ENCODE measurements around the gene REPIN1.

REPIN1 gene

DNA sequence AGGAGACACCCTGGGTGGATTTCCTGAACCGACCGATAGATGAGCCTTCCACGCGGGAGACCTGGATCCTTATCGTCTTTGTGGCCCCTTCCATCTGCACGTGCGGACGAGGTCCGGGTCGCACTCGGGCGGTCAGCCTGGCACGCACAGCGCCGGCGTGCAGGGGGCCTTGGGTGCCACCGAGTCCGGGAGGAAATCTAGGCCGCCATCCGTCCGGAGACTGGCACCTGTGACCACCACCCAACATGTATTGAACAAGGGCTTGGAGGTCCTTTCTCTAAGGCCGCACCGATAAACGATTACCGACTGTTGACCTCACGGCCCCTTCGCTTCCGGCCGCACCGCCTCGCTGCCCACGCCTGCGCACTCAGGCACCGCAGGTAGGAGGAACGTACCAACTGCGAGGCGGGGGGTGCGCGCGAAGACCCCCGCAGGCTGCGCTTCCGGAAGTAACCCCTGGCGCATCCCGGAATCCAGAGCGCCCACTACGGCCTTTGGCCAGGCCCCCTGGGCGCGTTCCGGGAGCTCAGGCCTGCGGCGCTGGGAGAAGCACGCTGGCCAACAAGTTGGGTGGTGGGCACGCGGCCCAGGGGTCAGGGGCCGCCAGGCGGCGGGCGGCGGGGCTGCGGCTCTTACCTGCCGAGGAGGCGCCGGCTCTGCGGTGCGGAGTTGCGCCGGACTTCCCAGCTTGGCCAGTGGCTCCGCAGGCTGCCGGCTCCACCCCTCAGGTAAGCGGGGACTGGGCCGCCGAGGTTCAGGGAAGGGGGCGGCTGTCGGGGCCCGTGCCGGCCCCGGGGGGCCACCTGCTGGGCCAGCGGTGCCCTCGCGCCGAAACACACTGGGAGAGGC, 45.6 kb upstream of the REPIN1 start, which contains the start of the genes ACTR3C and LRRC61 (continued):
- no peak for TF ChIP-seq ZNF843 (tag by site-specific recombination; IDR thresholded peaks at IDR 0.05)
- TF ChIP-seq, protein P1, sequence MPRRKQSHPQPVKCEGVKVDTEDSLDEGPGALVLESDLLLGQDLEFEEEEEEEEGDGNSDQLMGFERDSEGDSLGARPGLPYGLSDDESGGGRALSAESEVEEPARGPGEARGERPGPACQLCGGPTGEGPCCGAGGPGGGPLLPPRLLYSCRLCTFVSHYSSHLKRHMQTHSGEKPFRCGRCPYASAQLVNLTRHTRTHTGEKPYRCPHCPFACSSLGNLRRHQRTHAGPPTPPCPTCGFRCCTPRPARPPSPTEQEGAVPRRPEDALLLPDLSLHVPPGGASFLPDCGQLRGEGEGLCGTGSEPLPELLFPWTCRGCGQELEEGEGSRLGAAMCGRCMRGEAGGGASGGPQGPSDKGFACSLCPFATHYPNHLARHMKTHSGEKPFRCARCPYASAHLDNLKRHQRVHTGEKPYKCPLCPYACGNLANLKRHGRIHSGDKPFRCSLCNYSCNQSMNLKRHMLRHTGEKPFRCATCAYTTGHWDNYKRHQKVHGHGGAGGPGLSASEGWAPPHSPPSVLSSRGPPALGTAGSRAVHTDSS (tag by site-specific recombination; IDR thresholded peaks at IDR 0.05) = no peak
- TF ChIP-seq ZNF561 (tag by site-specific recombination; IDR thresholded peaks at IDR 0.05; ENCODE audit: borderline replicate concordance) = peak; percentile 44
- 0 out of 2 replicates have a peak, but pooled peaks have one; percentile 47 for TF ChIP-seq ZSCAN30 (tag by site-specific recombination; IDR thresholded peaks at IDR 0.05)
- no peak for TF ChIP-seq ZNF184 (tag by site-specific recombination; IDR thresholded peaks at IDR 0.05)
- TF ChIP-seq ZNF555 (tag by site-specific recombination; conservative IDR thresholded peaks at IDR 0.05) = no peak
- TF ChIP-seq, protein P2, sequence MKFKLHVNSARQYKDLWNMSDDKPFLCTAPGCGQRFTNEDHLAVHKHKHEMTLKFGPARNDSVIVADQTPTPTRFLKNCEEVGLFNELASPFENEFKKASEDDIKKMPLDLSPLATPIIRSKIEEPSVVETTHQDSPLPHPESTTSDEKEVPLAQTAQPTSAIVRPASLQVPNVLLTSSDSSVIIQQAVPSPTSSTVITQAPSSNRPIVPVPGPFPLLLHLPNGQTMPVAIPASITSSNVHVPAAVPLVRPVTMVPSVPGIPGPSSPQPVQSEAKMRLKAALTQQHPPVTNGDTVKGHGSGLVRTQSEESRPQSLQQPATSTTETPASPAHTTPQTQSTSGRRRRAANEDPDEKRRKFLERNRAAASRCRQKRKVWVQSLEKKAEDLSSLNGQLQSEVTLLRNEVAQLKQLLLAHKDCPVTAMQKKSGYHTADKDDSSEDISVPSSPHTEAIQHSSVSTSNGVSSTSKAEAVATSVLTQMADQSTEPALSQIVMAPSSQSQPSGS (tag by site-specific recombination; IDR thresholded peaks at IDR 0.05; ENCODE audit: low read depth) = no peak
- TF ChIP-seq ZFP69B (tag by site-specific recombination; IDR thresholded peaks at IDR 0.05) = no peak
- no peak for TF ChIP-seq ZNF558 (tag by site-specific recombination; IDR thresholded peaks at IDR 0.05)
- TF ChIP-seq, protein P3, sequence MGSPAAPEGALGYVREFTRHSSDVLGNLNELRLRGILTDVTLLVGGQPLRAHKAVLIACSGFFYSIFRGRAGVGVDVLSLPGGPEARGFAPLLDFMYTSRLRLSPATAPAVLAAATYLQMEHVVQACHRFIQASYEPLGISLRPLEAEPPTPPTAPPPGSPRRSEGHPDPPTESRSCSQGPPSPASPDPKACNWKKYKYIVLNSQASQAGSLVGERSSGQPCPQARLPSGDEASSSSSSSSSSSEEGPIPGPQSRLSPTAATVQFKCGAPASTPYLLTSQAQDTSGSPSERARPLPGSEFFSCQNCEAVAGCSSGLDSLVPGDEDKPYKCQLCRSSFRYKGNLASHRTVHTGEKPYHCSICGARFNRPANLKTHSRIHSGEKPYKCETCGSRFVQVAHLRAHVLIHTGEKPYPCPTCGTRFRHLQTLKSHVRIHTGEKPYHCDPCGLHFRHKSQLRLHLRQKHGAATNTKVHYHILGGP (tag by site-specific recombination; IDR thresholded peaks at IDR 0.05) = no peak
- no peak for TF ChIP-seq ZNF155 (tag by site-specific recombination; IDR thresholded peaks at IDR 0.05)
- peak; percentile 71 for TF ChIP-seq ZXDB (tag by site-specific recombination; IDR thresholded peaks at IDR 0.05)
- TF ChIP-seq, protein P4, sequence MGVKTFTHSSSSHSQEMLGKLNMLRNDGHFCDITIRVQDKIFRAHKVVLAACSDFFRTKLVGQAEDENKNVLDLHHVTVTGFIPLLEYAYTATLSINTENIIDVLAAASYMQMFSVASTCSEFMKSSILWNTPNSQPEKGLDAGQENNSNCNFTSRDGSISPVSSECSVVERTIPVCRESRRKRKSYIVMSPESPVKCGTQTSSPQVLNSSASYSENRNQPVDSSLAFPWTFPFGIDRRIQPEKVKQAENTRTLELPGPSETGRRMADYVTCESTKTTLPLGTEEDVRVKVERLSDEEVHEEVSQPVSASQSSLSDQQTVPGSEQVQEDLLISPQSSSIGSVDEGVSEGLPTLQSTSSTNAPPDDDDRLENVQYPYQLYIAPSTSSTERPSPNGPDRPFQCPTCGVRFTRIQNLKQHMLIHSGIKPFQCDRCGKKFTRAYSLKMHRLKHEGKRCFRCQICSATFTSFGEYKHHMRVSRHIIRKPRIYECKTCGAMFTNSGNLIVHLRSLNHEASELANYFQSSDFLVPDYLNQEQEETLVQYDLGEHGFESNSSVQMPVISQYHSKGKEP (tag by site-specific recombination; IDR thresholded peaks at IDR 0.05) = no peak
- peak; percentile 83 for TF ChIP-seq ZBTB8A (tag by site-specific recombination; IDR thresholded peaks at IDR 0.05)
- TF ChIP-seq ZNF585B (tag by site-specific recombination; IDR thresholded peaks at IDR 0.05) = no peak
- TF ChIP-seq, protein P5, sequence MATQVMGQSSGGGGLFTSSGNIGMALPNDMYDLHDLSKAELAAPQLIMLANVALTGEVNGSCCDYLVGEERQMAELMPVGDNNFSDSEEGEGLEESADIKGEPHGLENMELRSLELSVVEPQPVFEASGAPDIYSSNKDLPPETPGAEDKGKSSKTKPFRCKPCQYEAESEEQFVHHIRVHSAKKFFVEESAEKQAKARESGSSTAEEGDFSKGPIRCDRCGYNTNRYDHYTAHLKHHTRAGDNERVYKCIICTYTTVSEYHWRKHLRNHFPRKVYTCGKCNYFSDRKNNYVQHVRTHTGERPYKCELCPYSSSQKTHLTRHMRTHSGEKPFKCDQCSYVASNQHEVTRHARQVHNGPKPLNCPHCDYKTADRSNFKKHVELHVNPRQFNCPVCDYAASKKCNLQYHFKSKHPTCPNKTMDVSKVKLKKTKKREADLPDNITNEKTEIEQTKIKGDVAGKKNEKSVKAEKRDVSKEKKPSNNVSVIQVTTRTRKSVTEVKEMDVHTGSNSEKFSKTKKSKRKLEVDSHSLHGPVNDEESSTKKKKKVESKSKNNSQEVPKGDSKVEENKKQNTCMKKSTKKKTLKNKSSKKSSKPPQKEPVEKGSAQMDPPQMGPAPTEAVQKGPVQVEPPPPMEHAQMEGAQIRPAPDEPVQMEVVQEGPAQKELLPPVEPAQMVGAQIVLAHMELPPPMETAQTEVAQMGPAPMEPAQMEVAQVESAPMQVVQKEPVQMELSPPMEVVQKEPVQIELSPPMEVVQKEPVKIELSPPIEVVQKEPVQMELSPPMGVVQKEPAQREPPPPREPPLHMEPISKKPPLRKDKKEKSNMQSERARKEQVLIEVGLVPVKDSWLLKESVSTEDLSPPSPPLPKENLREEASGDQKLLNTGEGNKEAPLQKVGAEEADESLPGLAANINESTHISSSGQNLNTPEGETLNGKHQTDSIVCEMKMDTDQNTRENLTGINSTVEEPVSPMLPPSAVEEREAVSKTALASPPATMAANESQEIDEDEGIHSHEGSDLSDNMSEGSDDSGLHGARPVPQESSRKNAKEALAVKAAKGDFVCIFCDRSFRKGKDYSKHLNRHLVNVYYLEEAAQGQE (tag by site-specific recombination; IDR thresholded peaks at IDR 0.05) = no peak; the same call in 1 of the 2 replicates
- TF ChIP-seq ZNF529 (tag by site-specific recombination; IDR thresholded peaks at IDR 0.05; ENCODE audit: insufficient replicate concordance) = no peak
- TF ChIP-seq ZNF19 (tag by site-specific recombination; IDR thresholded peaks at IDR 0.05; ENCODE audit: low read depth) = no peak
- TF ChIP-seq, protein P6, sequence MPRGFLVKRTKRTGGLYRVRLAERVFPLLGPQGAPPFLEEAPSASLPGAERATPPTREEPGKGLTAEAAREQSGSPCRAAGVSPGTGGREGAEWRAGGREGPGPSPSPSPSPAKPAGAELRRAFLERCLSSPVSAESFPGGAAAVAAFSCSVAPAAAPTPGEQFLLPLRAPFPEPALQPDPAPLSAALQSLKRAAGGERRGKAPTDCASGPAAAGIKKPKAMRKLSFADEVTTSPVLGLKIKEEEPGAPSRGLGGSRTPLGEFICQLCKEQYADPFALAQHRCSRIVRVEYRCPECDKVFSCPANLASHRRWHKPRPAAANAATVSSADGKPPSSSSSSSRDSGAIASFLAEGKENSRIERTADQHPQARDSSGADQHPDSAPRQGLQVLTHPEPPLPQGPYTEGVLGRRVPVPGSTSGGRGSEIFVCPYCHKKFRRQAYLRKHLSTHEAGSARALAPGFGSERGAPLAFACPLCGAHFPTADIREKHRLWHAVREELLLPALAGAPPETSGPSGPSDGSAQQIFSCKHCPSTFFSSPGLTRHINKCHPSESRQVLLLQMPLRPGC (tag by site-specific recombination; IDR thresholded peaks at IDR 0.05) = no peak
- TF ChIP-seq ZNF776 (tag by site-specific recombination; IDR thresholded peaks at IDR 0.05; ENCODE audit: borderline replicate concordance) = no peak
- TF ChIP-seq, protein P7, sequence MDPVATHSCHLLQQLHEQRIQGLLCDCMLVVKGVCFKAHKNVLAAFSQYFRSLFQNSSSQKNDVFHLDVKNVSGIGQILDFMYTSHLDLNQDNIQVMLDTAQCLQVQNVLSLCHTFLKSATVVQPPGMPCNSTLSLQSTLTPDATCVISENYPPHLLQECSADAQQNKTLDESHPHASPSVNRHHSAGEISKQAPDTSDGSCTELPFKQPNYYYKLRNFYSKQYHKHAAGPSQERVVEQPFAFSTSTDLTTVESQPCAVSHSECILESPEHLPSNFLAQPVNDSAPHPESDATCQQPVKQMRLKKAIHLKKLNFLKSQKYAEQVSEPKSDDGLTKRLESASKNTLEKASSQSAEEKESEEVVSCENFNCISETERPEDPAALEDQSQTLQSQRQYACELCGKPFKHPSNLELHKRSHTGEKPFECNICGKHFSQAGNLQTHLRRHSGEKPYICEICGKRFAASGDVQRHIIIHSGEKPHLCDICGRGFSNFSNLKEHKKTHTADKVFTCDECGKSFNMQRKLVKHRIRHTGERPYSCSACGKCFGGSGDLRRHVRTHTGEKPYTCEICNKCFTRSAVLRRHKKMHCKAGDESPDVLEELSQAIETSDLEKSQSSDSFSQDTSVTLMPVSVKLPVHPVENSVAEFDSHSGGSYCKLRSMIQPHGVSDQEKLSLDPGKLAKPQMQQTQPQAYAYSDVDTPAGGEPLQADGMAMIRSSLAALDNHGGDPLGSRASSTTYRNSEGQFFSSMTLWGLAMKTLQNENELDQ (tag by site-specific recombination; IDR thresholded peaks at IDR 0.05; ENCODE audit: low read depth) = no peak
- TF ChIP-seq ZNF837 (tag by site-specific recombination; IDR thresholded peaks at IDR 0.05) = no peak
- TF ChIP-seq ZNF146 (tag by site-specific recombination; IDR thresholded peaks at IDR 0.05) = no peak
